GM18870 (cell line): ENCODE results near the gene SNX5.

Experiments
- ATAC-seq: cut with Tn5 transposase; IDR thresholded peaks from one replicate; pipeline ENCODE4 v1.9.1; 2021; ENCODE audit warnings: moderate library complexity; ENCODE audit not compliant: unreplicated experiment

The SNX5 gene

DNA sequence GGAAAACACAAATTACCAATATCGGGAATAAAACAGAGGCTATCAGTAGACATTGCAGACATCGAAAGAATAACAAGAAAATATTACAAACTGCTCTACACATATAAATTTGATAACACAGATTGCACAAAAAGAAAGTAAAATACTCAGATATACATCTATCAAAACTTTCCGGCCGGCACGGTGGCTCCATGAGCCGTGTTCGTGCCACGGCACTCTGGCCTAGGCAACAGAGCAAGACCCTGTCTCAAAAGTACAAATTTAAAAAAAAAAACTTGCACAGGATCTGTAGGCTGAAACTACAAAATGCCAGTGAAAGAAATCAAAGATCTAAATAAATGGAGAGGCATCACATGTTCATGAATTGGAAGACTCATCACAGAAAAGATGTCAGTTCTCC lies 49.4 kb downstream of the SNX5 start:
- ATAC-seq = no peak

DNA sequence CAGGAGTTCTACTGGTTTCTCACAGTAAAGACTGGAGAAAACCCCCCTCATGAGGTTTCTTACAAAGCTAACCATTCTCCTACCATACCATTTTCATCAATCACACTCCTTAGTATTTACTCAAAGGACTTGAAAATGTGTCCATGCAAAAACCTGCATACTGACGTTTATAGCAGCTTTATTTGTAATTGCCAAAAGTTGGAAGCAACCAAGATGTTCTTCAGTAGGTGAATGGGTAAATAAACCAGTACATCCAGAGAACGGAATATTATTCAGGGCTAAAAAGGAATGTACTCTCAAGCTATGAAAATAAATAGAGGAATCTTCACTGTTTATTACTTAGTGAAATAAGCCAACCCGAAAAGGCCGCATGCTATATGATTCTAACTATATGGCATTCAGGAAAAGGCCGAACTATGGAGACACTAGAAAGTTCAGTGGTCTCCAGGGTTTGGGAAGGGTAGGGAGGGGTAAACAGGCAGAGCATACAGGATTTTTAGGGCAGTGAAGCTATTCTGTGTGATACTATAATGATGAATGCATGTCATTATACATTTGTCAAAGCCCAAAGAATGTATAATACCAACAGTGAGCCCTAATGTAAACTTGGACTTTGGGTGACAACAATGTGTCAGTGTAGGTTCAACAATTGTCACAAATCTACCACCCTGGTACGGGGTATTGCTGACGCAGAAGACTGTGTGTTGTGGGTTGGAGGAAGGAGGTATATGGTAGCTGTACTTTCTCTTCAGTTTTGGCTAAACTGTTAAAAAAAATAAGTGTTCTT lies 50.6 kb downstream of the SNX5 start:
- no peak for ATAC-seq

DNA sequence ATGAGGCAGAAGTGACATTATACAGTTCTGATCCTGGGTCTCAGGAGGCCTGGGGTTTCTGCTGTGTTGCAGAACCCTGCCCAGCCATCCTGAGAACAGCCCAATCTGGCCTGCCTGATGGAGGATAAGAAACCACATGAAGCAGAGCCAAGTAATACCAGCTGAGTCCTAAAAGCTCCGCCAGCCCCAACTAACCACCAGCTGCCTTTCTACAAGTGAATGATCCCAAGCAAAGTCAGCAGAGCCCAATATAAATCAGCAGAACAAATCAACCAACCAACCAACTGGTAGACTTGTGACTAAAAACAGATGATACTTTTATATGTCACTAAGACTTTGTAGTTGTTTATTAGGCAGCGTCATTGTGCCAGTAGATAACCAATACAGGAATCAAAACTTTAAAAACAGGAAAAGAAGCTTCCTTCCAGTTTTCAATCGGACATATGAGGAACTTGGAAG lies 52.1 kb downstream of the SNX5 start:
- ATAC-seq = no peak

DNA sequence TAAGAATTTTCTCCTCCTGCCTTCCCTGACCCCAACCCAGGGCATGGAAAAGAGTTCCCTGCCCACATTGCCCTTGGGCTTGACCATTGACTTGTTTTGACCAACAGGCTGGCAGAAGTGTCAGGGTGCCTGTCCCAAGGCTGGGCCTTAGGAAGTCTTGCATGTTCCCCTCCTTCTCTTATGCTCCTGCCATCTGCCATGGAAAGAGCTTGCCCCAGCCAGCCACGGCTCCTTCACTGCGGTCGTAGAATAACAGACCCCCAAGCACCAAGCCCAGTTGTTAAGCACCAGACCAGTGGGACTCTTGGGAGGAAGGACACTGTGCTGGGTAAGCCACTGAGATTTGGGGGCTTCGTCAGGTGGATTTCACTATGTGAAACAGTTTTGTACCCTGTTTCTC lies 53.6 kb downstream of the SNX5 start:
- ATAC-seq = no peak

DNA sequence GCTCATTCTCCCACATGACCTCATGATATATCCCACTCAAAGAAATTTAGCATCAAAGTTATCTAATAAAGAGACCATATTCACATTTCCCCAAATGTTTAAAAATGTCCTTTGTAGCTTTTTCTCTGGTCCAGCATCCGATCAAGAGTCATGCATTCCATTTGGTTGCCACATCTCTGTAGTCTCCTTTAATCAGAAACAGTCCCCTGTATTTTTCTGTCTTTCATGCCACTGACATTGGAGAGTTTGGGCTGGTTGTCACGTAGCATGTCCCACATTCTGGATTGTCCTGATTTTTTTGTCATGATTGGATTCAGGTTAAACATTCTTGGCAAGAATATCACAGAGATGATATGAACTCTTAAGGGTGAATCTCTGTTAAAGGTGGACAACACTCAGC lies 55.7 kb downstream of the SNX5 start:
- ATAC-seq = no peak

DNA sequence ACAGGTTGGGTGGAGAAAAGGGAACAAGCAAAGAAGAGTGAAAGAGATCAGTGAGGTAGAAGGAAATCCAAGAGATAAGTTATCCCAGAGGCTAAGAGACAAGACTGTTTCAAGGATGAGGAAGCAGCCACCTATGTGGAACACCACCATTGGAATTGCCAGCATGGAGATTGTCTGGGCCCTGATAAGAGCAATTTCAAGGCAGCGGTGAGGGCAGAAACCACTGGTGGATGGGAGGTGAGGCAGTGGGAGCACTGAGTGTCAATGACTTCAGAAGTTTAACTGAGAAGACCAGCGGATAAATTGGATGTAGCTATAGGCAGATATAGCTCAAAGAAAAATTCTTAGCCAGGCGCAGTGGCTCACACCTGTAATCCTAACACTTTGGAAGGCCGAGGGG lies 56.7 kb downstream of the SNX5 start:
- ATAC-seq = no peak

DNA sequence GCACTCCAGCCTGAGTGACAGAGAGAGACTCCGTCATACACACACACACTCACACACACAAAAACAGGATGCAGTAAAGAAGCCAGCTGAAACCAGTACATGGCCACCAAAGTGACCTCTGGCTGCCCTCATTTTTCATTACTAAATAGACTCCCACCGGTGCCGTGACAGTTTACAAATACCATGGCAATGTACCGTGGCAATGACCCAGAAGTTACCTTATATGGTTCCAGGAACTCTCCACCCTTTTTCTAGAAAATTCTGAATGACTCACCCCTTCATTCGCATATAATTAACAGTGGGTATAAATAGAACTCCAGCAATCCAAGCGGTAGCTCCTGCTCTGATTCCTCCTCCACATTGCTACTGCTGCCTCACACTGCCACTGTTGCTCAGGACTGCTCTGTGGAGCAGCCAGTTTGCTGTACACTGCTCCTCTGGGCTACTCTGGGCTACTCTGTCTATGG lies 57.7 kb downstream of the SNX5 start:
- no peak for ATAC-seq

DNA sequence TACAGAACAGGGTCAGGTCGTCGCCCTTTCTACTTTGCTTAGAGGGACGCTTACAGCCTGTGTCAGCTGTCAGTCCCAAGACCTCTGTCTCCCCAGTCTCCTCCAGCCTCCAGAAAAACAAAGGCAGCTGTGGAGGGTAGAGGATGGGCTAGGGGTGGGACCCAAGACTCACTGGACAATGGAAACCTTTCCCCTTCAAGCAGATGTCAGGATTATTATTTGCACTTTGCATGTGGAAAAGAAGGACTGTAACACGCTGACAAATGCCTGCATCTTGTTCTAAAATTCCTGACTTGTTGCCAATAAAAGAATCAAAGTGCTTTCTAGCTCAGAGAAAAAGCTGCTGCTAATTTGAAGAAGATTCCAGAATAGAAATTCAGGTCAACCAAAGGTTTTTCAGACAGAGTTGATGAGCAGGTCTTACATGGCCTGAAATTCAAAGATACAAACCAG lies 58.7 kb downstream of the SNX5 start:
- ATAC-seq = no peak

DNA sequence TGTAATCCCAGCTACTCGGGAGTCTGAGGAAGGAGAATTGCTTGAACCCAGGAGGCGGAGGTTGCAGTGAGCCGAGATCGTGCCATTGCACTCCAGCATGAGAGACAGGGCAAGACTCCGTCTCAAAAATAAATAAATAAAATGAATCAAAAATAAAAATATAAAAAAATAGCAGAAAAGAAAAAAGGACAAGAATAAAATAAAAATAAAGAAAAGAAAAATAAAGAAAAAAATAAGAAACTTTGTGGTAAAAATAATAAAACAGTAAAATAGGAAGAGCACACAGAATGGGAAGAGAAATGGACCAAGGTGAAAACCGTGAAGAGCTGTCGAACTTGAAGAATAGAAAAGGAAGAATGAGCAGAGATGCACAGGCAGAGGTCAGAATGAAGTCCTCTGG lies 63.0 kb downstream of the SNX5 start:
- no peak for ATAC-seq

DNA sequence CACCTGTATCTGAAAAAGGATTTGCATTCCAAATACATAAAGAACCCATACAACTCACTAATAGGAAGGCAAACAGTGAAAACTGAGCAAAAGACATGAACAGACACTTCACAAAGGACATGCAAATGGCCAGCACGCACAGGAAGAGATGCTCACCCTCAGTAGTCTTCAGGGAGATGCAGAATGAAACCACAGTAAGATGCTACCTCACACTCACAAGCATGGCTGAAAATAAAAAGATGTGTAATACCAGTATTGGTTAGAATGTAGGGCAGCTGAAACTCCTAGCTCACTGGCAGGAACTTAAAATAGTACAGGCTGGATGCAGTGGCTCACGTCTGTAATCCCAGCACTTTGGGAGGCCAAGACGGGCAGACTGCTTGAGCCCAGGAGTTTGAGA lies 64.6 kb downstream of the SNX5 start:
- peak; percentile 93 for ATAC-seq

DNA sequence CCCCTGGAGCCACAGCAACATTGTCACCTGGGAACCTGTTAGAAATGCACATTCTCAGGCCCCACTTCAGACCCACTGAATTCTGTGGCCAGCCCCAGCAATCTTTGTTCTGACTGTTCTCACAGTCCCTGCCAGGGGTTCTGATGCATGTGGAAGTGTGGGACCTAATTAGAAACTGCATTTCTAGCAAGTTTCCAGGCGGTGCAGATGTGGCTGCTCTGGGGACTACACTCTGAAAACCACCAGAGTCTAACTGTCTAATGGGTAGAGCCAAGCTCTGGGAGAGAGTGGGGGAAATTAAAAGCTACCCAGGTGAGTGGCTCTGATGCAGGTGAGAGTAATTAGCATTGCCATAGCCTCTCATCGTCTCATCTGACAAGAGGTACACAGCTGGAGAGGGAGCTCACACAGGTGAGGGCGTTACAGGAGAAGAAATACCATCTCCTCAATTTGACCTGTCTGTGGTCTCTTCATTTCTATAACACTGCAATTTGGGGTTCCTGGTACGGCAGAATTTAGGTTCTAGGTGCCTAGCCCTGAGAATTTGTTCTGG lies 66.0 kb downstream of the SNX5 start:
- ATAC-seq = no peak

DNA sequence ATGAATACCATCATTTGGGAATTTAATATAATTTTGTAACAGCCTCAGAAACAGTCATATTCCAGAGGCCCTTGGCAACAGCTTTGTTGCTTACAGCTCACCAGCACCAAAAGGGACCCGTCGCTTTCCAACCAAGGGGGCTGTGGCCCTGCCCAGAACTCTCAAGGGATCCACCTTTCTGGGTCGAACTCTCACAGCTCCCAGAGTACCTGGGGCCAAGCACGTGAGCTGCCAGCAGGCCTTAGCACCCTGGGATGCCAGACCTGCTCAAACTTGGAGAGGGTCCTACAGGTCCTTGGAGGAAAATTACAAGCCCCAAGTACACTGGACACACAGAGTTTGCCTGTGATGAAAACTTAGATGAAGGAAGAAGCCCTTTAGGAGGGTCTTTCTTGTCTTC lies 66.6 kb downstream of the SNX5 start:
- no peak for ATAC-seq

DNA sequence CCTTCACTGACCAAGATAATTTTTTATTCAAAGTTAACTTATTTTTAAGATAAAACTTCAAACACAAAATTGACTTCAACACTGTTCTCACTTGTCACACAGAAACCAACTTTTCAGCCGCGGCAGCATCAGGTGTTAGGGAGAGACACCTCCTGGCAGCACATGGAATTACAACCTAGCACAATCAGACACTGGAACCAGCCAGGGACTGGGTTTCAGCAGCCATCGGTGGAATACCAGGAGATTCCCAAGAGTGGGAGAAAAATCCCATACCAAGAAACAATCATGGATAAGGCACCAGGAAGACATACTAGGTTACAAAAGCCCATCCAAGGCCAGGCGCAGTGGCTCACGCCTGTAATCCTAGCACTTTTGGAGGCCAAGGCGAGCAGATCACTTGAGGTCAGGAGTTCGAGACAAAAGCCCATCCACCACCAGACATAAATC lies 70.0 kb downstream of the SNX5 start:
- ATAC-seq = no peak

DNA sequence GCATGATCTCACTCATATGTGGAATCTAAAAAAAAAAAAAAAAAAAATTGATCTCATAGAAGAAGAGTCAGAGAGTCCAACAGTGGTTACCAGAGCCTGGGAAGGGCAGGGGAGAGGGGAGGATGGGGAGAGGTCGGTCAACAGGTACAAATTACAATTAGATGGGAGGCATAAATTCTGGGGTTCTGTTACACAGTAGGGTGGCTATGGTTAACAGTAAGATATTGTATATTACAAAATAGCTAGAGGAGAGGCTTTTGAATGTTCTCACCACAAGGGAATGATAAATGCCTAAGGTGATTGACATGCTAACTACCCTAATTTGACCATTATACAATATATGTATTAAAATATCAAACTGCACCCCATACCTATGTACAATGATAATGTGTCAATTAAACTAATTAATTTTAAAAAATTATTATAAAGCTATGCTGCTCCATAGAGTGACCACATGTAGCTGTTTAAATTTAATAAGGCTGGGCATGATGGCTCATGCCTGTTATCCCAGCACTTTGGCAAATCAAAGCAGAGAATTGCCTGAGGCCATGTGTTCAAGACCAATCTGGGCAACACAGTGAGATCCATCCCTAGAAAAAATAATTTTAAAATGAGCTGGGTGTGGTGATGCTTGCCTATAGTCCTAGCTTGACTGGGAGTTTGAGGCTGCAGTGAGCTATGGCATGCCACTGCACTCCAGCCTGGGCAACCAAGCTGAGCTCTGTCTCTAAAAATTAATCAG lies 70.9 kb downstream of the SNX5 start:
- no peak for ATAC-seq

DNA sequence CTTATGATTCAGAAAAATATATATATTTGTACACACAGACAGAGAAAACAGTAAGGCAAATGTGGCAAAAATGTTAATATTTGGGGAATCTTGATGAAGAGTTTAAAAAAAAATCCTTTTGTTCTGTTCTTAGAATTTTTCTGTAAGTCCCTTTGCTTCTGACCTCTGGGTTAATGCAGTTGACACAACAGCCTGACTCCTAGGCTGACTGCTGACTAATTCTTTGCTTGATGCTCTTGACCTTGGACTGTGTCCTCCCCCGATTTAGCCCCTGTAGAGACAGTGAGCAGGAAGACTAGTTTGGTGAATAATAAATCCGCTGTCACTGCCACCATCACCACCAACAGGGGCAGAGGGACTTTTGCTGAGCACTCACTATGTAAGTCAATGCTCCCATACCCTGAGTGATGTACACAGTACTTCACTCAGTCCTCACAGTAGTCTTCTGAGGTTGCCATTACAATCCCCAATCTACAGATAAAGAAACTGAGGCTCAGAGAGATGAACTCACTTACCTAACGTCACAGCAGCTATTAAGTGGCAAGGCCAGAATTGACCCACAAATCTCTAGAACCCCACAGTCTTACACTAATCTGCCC lies 71.7 kb downstream of the SNX5 start:
- peak; percentile 36 for ATAC-seq

DNA sequence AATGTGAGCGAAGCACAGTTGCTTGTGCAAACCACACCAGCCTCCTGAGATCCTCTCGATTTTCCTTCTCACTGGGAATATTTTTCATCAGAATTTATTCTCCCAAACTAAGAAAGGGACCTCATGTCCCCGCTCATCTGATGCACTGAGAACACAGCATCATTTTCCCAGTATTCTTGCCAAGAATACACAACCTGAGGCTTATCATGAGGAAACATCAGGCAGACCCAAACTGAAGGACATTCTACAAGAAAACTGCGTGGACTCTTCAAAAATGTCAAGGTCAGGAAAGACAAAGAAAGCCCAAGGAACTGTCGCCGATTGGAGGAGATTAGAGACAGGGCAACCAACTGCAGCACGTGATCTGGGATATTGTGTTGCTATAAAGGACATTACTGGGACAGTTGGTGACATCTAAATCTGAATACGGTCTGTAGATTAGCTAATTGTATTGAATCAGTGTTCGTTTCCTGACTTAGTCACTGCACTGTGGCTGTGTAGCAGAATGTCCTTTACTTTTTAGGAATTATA lies 72.3 kb downstream of the SNX5 start:
- ATAC-seq = no peak

DNA sequence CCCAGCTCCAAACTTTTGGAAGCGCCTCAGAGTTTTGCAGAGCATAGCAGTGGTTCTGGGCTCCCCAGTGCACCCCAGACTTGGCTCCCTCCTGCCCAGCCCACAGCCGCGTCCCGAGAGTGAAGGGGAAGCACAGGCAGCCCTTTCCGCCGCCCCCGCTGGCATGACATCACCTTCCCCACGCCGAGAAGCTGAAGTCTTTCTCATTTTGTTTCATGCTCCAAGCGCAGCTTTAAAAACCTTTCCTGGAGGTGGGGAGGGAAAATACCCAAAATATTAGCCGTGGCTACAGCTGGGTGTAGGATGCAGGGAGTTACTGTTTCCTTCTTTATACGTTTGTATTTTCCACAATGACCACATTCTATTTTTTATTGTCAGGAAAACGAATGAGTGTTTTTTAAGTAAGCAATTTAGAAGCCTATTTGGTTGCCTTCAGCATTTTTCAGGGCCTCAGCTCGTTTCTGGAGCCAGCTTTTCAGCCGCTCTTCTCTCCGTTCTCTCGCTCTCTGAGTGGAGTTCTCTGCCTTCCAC lies 72.9 kb downstream of the SNX5 start:
- no peak for ATAC-seq

DNA sequence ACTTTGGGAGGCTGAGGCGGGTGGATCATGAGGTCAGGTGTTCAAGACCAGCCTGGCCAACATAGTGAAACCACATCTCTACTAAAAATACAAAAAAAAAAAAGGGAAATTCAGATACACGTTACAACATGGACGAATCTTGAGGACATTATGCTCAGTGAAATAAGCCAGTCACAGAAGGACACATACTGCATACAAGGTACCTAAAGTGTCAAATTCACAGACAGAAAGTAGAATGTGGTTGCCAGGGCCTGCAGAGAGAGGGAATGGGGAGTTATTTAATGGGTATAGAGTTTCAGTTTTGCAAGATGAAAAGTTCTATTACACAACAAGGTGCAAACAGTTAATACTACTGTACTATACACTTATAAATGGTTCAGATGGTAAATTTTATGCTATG lies 75.1 kb downstream of the SNX5 start:
- no peak for ATAC-seq

DNA sequence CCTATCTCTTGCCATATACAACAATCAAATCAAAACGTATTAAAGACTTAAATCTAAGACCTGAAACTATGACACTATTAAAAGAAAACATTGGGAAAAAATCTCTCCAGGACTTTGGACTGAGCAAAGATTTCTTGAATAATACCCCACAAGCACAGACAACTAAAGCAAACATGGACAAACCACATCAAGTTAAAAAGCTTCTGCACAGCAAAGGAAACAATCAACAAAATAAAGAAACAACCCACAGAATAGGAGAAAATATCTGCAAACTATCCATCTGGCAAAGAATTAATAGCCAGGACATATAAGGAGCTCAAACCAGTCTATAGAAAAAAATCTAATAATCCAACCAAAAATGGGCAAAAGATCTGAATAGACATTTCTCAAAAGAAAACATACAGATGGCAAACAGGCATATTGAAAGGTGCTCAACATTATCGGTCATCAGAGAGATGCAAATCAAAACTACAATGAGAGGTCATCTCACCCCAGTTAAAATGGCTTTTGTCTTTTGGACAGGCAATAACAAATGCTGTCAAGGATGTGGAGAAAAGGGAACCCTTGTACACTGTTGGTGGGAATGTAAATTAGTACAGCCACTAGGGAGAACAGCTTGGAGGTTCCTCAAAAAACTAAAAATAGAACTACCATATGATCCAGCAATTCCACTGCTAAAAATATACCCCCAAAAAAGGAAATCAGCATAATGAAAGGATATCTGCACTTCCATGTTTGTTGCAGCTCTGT lies 76.2 kb downstream of the SNX5 start:
- no peak for ATAC-seq
